GM12891 (cell line): ENCODE data around the gene FOXD2.

Experiments used
- DNase-seq: peaks from one replicate; pipeline ENCODE4 v3.0.0; 2011; ENCODE audit warnings: low spot score; ENCODE audit not compliant: insufficient read length
- FAIRE-seq: peaks from 2 replicates; lab custom pipeline; 2011; peaks lifted over from hg19 to GRCh38; lab: Jason Lieb, UNC
- PAX5 ChIP-seq: IDR thresholded peaks from 2 replicates; pipeline ENCODE4 v1.6.1; 2011; ENCODE audit warnings: low read length, moderate library complexity, mild to moderate bottlenecking; ENCODE audit not compliant: insufficient read depth, severe bottlenecking
- POLR2A ChIP-seq: IDR thresholded peaks from 2 replicates; pipeline ENCODE4 v1.6.1; 2011; ENCODE audit warnings: low read depth, low read length, control low read depth
- POLR2AphosphoS5 ChIP-seq: IDR thresholded peaks from 2 replicates; pipeline ENCODE4 v1.6.1; 2011; ENCODE audit warnings: low read depth, low read length, control low read depth
- POU2F2 ChIP-seq: IDR thresholded peaks from 2 replicates; pipeline ENCODE4 v1.6.1; 2011; ENCODE audit warnings: low read depth, mild to moderate bottlenecking, control low read depth, low read length, moderate library complexity
- SPI1 ChIP-seq: IDR thresholded peaks from 2 replicates; pipeline ENCODE4 v1.6.1; 2011; ENCODE audit warnings: low read depth, low read length, control low read depth
- TAF1 ChIP-seq: IDR thresholded peaks from 2 replicates; pipeline ENCODE4 v1.6.1; 2011; ENCODE audit warnings: low read depth, low read length, control low read depth

FOXD2 gene

DNA sequence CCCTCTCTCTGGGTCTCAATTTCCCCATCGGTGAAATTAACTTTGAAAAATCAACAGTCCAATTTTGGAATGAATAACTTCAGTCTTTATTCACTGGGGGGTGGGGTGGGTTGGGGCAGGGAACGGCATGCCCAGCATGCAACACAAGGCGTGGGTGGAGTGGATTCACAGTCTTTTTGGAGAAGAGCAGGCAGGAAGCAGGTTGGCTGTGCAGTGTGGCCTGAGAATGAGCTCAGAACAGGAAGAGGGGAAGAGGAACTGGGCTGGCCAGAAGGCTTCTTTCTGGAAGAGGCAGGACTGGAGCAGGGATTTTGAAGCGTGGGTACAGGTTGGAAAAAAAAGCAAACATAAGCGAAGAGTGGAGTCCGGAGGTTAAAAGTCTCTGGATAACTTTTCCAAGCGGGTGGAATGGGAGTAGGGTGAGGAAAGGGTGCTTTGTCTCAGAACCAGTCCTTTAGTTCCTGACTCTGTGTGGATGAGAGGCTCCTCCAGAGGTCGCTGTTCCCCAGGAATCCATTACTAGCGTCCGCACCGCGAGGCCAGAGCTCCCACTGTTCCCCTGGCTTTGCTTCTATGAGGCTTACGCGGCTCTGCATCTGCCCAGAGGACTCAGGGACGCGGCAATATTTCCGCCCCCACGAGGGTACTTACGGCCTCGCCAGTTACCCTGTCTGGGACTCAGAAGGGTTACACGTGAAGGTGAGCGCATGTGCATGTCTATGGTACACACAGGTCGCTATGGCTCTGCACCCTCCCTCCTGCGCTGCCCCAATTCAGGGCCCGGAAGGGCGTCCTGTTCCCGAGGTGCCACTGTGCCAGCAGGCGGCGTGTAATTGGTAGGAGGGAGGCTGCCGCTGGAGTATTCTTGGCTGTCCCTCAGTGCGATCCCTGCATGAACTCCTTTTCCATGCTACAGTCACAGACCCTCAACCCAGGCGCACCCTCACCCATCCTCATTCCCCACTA, 5.5 kb upstream of the FOXD2 start:
- TF ChIP-seq PAX5 (no peak), SPI1 (peak; percentile 69), POLR2AphosphoS5 (no peak), POLR2A (no peak), POU2F2 (no peak)
- FAIRE-seq (peak; percentile 85), DNase-seq (peak; percentile 42)

DNA sequence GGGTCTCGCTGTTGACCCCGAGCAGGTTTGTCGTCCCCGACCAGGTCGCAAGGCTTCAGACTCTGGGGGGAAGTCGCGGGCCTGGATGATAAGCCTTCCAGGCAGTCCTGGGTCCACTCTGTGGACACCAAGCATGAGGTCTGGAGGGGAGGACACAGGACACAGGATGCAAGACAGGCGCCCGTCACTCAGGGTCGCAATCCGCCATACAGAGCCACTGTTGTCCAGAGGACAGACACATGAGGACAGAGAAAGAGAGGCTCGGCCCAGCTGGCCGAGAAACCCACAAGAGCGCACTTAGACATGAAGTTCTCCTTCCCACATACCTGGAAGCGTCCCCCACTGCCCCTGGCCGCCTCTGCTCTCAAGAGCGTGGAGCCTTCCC, 4.8 kb upstream of the FOXD2 start:
- no peak for TF ChIP-seq POLR2A
- TF ChIP-seq PAX5: no peak
- TF ChIP-seq SPI1: no peak
- TF ChIP-seq POU2F2: no peak
- TF ChIP-seq TAF1: no peak
- no peak for TF ChIP-seq POLR2AphosphoS5
- DNase-seq (no peak), FAIRE-seq (no peak)

DNA sequence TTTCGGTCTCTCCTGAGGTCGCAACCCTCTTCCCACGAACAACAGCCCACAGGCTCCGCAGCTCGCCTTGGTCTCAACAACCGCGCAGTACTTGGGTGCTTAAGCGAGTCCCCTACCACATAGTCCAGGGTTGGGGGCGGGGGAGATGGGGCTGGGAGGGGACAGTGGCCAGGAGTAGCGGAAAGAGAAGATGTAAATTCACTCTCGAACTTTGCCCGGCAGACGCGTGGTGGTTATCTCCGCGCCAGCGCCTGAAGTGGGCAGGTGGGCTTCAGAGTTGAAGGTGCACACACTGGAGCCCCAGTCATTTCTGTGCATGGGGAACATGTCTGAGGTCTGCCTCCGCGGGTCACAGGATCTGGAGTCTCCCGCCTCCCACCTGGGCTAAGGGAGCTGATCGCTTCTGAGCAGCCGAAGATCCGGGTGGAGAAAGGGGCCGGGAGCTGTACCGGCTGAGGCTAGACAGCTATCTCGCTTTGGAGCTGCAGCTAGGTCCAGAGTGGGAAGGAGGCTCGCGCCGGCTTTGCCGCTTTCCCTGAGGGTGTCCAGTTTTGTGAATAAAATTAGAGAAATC, 4.3 kb upstream of the FOXD2 start:
- no peak for FAIRE-seq
- no peak for DNase-seq
- TF ChIP-seq SPI1: no peak
- TF ChIP-seq POLR2AphosphoS5: no peak
- no peak for TF ChIP-seq PAX5
- no peak for TF ChIP-seq POU2F2
- TF ChIP-seq POLR2A: no peak
- TF ChIP-seq TAF1: no peak

DNA sequence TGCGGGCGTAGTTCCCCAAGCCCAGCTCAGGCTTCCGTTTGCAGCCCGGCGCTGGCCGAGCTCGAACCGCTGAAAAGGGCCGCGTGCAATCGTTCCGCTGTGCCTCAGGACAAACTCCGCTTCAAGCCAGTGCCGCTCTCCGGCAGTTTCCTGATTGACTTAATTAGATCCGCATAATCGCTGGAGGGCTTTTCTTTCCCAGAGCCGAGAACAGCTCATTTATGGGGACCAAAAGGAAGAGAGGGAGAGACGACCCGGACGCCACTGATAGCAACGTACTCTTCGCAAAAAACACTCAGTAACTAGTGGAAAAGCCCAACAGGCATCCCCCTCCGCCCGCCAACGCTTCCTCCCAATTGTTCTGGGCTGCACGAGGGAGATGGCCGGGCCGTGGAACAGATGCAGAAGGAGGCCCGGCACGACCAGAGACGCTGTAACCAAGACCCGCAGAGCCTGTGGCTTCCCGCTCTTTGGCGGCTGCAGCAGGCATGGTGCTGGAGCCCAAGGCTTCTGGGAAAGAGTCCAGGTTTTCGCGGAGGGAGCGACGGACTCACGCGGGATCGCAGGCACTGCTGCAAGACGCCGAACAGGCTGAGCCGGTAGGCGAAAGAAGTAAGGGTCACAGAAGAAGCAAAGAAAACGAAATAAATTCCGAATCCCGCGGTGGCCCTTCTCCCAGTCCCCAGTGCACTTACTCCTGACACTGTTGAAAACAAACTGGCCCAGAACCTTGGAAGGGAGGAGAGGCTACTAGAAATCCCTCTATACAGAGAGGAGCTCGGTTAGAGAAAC, 3.6 kb upstream of the FOXD2 start:
- DNase-seq (no peak), FAIRE-seq (no peak)
- TF ChIP-seq TAF1 (no peak), SPI1 (no peak), PAX5 (no peak), POU2F2 (no peak), POLR2AphosphoS5 (no peak)

DNA sequence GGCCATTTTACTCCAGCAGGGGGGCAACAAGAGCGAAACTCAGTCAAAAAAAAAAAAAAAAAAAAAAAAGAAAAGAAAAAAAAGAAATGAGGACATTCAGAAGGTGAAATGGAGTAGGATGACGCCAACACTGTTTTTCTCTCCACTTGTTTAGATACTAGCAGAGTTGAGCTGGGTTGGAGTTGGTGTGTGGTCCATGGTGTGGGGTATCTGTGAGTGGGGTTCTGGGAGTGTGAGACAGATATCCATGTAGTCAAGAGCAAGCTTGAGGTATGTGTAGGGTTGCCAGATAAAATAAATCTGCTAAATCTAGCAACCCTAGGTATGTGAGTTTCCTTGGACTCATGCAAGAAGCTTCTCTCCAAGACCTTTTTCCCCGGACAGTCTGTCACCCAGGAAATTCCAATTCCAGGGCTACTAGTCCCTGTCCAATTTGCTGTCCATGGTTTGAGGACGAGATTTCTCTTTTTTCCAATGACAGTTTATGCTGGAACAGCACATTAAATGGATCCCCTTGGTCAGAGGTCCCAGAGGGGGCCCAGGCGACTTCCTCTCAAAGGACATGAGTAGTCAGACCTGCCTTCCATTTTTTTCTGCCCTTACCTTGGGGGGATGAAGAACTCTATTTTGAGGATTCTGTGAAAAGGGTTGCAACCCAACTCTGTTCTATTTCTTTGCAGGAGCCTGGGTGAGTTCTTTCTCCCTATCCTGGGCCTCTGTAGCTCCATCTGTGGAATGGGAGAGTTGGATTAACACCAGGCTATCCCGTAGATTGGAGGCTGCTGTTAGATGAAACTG, 2.1 kb upstream of the FOXD2 start:
- TF ChIP-seq POU2F2: no peak
- TF ChIP-seq PAX5: no peak
- no peak for TF ChIP-seq TAF1
- TF ChIP-seq POLR2A: no peak
- TF ChIP-seq SPI1: no peak
- no peak for TF ChIP-seq POLR2AphosphoS5
- FAIRE-seq (no peak), DNase-seq (no peak)

DNA sequence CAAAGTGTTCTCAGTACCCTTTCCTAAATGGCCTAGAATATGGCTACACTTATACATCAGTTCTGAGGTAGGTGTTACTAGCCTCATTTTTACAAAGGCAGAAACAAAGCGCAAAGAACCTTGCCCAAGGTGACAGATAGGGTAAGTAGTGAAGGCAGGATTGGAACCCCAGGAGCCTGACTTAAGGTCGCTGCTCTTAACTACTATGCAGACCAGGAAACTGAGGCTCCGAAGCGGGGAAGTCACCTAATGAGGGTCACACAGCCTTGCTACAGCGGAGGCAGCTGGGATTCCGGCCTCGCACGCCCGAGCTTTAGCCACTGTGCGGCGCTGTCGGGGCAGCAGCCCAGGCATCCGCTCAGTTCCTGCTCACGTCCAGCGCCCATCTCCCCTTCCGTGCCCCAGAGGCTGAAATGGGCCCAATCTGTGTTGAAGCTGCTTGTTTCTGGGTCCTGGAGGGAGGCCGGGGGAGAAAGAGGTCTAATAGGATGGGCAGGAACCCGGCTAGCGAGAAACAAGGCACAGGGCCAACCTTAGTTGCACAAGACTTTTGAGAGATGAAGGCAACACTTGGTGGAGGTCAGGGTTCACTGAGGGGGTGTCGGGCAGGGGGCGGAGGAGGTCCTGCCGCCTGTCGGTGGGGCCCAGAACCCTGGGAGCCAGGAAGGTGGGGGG, 1.4 kb upstream of the FOXD2 start:
- FAIRE-seq: peak; percentile 99
- TF ChIP-seq SPI1 (peak; percentile 48; the same call in 1 of the 2 replicates), TAF1 (no peak), POU2F2 (peak; percentile 49; the same call in 1 of the 2 replicates), POLR2AphosphoS5 (no peak), POLR2A (no peak), PAX5 (no peak)
- peak; percentile 79 for DNase-seq

DNA sequence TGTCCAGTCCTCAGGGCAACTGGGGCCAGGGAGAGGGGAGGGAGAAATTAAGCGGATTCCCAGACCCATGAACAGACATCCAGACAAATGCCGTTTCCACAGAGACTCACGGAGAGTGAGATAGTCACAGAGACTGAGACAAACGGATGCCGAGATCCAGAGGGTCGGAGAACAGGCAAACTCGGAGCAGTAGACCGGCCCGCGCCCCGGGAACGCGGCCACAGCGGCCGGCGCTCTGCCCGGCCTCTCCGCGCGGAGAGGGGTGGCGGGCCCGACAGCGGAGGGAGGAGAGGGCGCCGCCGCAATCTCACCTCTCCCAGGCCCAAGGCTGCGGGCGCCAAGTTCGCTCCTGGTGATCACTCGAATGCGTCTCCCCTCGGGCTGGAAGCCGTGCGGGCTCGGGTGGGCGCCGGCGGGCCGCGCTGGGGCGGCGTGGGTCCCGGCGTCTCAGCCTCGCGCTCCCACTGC, 831 bp upstream of the FOXD2 start:
- peak; percentile 43 for FAIRE-seq
- DNase-seq: peak; percentile 46
- TF ChIP-seq POU2F2: no peak

DNA sequence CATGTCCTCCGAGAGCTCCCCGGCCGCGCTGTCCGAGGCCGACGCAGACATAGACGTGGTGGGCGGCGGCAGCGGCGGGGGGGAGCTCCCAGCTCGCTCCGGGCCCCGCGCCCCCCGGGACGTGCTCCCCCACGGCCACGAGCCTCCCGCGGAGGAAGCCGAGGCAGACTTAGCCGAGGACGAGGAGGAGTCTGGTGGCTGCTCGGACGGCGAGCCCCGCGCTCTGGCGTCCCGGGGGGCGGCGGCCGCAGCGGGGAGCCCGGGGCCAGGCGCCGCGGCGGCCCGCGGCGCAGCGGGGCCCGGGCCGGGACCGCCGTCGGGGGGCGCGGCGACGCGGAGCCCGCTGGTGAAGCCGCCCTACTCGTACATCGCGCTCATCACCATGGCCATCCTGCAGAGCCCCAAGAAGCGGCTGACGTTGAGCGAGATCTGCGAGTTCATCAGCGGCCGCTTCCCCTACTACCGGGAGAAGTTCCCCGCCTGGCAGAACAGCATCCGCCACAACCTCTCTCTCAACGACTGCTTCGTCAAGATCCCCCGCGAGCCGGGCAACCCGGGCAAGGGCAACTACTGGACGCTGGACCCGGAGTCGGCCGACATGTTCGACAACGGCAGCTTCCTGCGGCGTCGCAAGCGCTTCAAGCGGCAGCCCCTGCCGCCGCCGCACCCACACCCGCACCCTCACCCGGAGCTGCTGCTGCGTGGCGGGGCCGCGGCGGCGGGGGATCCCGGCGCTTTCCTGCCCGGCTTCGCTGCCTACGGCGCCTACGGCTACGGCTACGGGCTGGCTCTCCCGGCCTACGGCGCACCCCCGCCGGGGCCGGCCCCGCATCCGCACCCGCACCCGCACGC, 547 bp downstream of the FOXD2 start:
- DNase-seq: no peak

More for the DNA sequence above, 547 bp downstream of the FOXD2 start:
- FAIRE-seq: peak; percentile 86
- TF ChIP-seq TAF1: no peak
- no peak for TF ChIP-seq PAX5
- TF ChIP-seq POLR2AphosphoS5: no peak
- TF ChIP-seq SPI1: no peak
- TF ChIP-seq POU2F2: no peak
- no peak for TF ChIP-seq POLR2A
